Panc1 (cell line): ENCODE data around the gene EPS8L1. TPM values are rescaled to one million over a fixed set of nuclear protein-coding genes. Genes with fewer than 3 reads are reported as not detected.

Experiments
- ATAC-seq: fragments of 200-7000 bp; cut with Tn5 transposase; 2 replicates; pipeline ENCODE4 v1.9.1; 2020; ENCODE audit warnings: mild to moderate bottlenecking, moderate library complexity
- BruUV-seq: library from RNA; stranded (reverse); fragments of 400-500 nt; replicated peaks from 2 replicates; lab custom pipeline; 2021; lab: Mats Ljungman, UMichigan
- CTCF ChIA-PET: fragments of 300-600 bp; sonication (Branson Sonifier 250); formaldehyde crosslinking; loops from one replicate; lab custom pipeline; 2022; ENCODE audit warnings: antibody characterized with exemption; lab: Charles Lee
- POLR2A ChIA-PET: fragments of 300-600 bp; sonication (Branson Sonifier 250); formaldehyde crosslinking; loops from one replicate; lab custom pipeline; 2022; ENCODE audit warnings: antibody characterized with exemption; lab: Charles Lee
- DNase-seq: peaks from one replicate; pipeline ENCODE4 v3.0.0-alpha.2; 2010; ENCODE audit warnings: low read depth, low spot score
- H3K27ac ChIP-seq: 2 replicates; pipeline ENCODE4 v1.5.1; 2011; ENCODE audit warnings: mild to moderate bottlenecking, low read length, inconsistent platforms
- H3K27me3 ChIP-seq: fragments of 200-500 bp; sonication (Bioruptor generic); 2 replicates; pipeline ENCODE4 v1.6.0; 2014; ENCODE audit warnings: low read length, inconsistent platforms; ENCODE audit not compliant: control insufficient read depth, insufficient read depth
- H3K36me3 ChIP-seq: fragments of 200-500 bp; sonication (Bioruptor generic); 2 replicates; pipeline ENCODE4 v1.5.1; 2014; ENCODE audit warnings: inconsistent platforms, mild to moderate bottlenecking, low read length, moderate library complexity; ENCODE audit not compliant: control insufficient read depth, insufficient read depth
- H3K4me1 ChIP-seq: 2 replicates; pipeline ENCODE4 v1.5.1; 2011; ENCODE audit warnings: inconsistent platforms, mild to moderate bottlenecking, low read length, moderate library complexity; ENCODE audit not compliant: control insufficient read depth, insufficient read depth
- H3K4me3 ChIP-seq, 2 experiments: 2 replicates each; pipeline ENCODE4 v1.5.1; 2011 to 2012; ENCODE audit warnings: low read depth in 2 of 2, low read length in 2 of 2, mild to moderate bottlenecking in 2 of 2, inconsistent platforms in 1 of 2, moderate library complexity in 1 of 2
- H3K9me3 ChIP-seq: fragments of 200-500 bp; sonication (Bioruptor generic); 2 replicates; pipeline ENCODE4 v1.5.1; 2014; ENCODE audit warnings: low read depth, mild to moderate bottlenecking, inconsistent platforms, low read length, moderate library complexity; ENCODE audit not compliant: control insufficient read depth, insufficient read depth
- POLR2AphosphoS5 ChIP-seq: IDR thresholded peaks from 2 replicates; pipeline ENCODE4 v1.6.1; 2012; ENCODE audit warnings: mild to moderate bottlenecking, low read depth, low read length, moderate library complexity
- SIN3A ChIP-seq: IDR thresholded peaks from 2 replicates; pipeline ENCODE4 v1.6.1; 2012; ENCODE audit warnings: low read depth, mild to moderate bottlenecking, low read length, moderate library complexity, borderline replicate concordance; ENCODE audit not compliant: insufficient read depth
- TCF7L2 ChIP-seq: IDR thresholded peaks from 2 replicates; pipeline ENCODE4 v1.6.1; 2011; ENCODE audit warnings: mild to moderate bottlenecking, low read depth, low read length, inconsistent platforms
- in situ Hi-C: cut with HindIII; loops from 2 replicates; pipeline ENCODE4 v1.10.0; 2016; ENCODE audit warnings: low sequenced_read_pairs, low pct_unique_long_range_greater_than_20kb
- intact Hi-C: fragments of 100-400 bp; cut with micrococcal nuclease; formaldehyde crosslinking; loops from one replicate; pipeline ENCODE4 v1.10.0; 2022; ENCODE audit not compliant: unreplicated experiment
- total RNA-seq: library from RNA; stranded (reverse); gene quantifications from one replicate; pipeline ENCODE4 v1.2.1, GENCODE V29; 2021; ENCODE audit not compliant: unreplicated experiment
- TF ChIP-seq, protein P1 (sequence below): fragments of 450-650 bp; IDR thresholded peaks from 2 replicates; pipeline ENCODE4 v1.5.1; 2017; ENCODE audit warnings: mild to moderate bottlenecking
- TF ChIP-seq, protein P2 (sequence below), 2 experiments: IDR thresholded peaks; 2 replicates each; pipeline ENCODE4 v1.6.1; 2011 to 2012; ENCODE audit warnings: low read depth in 2 of 2, control low read depth in 1 of 2, low read length in 1 of 2, mild to moderate bottlenecking in 1 of 2, moderate library complexity in 1 of 2; ENCODE audit not compliant: insufficient read depth in 1 of 2

EPS8L1 gene
- total RNA-seq, 1 experiment from 2014 or later = 11.0 TPM

GRCh38 chr19:55086730-55087541 is 11.3 kb downstream of the EPS8L1 start:
- Histone ChIP-seq H3K4me1 (peaks cover 9% of the 10 kb centered on the region; the same call in 1 of the 2 replicates), H3K4me3 (no peak overlapping the region; a peak in 1 of 4 replicates), H3K9me3 (no peaks in the 10 kb centered on the region), H3K27me3 (no peaks in the 10 kb centered on the region), H3K36me3 (peaks cover 2% of the 10 kb centered on the region; the same call in 1 of the 2 replicates), H3K27ac (no peak overlapping the region)
- BruUV-seq = no TSS peak
- intact Hi-C loops = no loop called here
- CTCF ChIA-PET = no interaction called here
- DNase-seq (no peak), ATAC-seq (no peak)
- POLR2A ChIA-PET = no interaction called here
- in situ Hi-C loops = no loop called here
- TF ChIP-seq SIN3A = no peak
- no peak for TF ChIP-seq POLR2AphosphoS5

GRCh38 chr19:55087542-55087901 is 11.9 kb downstream of the EPS8L1 start:
- DNase-seq (no peak), ATAC-seq (no peak)
- TF ChIP-seq POLR2AphosphoS5 = no peak
- no peak for TF ChIP-seq SIN3A
- TF ChIP-seq, protein P1, sequence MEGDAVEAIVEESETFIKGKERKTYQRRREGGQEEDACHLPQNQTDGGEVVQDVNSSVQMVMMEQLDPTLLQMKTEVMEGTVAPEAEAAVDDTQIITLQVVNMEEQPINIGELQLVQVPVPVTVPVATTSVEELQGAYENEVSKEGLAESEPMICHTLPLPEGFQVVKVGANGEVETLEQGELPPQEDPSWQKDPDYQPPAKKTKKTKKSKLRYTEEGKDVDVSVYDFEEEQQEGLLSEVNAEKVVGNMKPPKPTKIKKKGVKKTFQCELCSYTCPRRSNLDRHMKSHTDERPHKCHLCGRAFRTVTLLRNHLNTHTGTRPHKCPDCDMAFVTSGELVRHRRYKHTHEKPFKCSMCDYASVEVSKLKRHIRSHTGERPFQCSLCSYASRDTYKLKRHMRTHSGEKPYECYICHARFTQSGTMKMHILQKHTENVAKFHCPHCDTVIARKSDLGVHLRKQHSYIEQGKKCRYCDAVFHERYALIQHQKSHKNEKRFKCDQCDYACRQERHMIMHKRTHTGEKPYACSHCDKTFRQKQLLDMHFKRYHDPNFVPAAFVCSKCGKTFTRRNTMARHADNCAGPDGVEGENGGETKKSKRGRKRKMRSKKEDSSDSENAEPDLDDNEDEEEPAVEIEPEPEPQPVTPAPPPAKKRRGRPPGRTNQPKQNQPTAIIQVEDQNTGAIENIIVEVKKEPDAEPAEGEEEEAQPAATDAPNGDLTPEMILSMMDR = no peak
- TF ChIP-seq, protein P2, sequence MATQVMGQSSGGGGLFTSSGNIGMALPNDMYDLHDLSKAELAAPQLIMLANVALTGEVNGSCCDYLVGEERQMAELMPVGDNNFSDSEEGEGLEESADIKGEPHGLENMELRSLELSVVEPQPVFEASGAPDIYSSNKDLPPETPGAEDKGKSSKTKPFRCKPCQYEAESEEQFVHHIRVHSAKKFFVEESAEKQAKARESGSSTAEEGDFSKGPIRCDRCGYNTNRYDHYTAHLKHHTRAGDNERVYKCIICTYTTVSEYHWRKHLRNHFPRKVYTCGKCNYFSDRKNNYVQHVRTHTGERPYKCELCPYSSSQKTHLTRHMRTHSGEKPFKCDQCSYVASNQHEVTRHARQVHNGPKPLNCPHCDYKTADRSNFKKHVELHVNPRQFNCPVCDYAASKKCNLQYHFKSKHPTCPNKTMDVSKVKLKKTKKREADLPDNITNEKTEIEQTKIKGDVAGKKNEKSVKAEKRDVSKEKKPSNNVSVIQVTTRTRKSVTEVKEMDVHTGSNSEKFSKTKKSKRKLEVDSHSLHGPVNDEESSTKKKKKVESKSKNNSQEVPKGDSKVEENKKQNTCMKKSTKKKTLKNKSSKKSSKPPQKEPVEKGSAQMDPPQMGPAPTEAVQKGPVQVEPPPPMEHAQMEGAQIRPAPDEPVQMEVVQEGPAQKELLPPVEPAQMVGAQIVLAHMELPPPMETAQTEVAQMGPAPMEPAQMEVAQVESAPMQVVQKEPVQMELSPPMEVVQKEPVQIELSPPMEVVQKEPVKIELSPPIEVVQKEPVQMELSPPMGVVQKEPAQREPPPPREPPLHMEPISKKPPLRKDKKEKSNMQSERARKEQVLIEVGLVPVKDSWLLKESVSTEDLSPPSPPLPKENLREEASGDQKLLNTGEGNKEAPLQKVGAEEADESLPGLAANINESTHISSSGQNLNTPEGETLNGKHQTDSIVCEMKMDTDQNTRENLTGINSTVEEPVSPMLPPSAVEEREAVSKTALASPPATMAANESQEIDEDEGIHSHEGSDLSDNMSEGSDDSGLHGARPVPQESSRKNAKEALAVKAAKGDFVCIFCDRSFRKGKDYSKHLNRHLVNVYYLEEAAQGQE (IDR thresholded peaks at IDR 0.05; ENCODE audit: insufficient read depth in 1 of 2, low read depth in 2 of 2, low read length in 1 of 2) = no peak
- TF ChIP-seq TCF7L2 = no peak
- H3K4me3 ChIP-seq = no peak overlapping the region
- peaks cover 2% of the 10 kb centered on the region; the same call in 1 of the 2 replicates for H3K36me3 ChIP-seq
- POLR2A ChIA-PET = no interaction called here
- intact Hi-C loops = no loop called here
- no TSS peak for BruUV-seq
- no peaks in the 10 kb centered on the region for H3K9me3 ChIP-seq
- H3K27ac ChIP-seq = no peak overlapping the region
- in situ Hi-C loops = no loop called here
- peaks cover 9% of the 10 kb centered on the region; the same call in 1 of the 2 replicates for H3K4me1 ChIP-seq
- CTCF ChIA-PET = no interaction called here
- H3K27me3 ChIP-seq = no peaks in the 10 kb centered on the region
